ENCODE measurements around the gene PSENEN.
"Not testable (repeated sequence)": the region's sequence is repeated elsewhere in the genome, so short reads cannot be mapped to it uniquely, and the experiment has no call there.

The PSENEN gene

DNA sequence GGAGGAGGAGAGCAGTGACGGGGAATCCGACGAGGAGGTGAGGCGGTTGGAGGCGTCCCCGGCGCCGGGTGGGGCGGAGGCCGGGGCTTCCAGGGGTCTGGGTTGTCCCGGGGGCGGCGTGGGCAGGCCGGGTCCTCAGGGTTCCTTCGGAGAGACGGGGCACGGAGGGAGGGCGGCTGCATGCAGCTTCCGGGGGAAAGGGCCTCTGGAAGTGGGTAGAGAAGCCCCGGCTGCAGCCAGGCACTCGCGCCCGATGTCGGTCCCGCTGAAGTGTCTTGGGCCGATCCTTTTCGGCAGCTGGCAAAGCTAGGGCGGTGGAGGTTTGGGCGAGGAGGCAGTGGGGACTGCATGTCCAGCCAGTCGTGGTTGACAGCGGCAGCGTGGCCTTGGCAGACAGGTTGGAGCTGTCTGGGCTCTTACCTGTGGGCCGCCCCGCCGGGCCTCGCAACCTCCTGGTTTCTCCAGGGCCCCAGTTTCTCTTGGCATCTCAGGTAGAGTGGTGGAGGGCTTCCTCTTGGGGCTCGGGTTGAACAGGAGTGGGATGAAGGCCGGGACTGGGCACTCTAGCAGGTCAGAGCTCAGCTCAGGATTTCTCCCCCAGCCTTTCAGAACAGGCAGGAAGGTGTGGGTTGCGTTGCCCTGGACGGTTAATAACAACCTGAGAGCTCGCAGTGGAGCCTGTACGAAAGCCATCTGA lies 27.0 kb upstream of the PSENEN start:
- DNase-seq (ENCODE audit: low spot score) = no peak

- DNase-seq (ENCODE audit: low spot score) = no peak
Observed at GRCh38 chr19:35719402-35720162, 25.9 kb upstream of the PSENEN start.

GRCh38 chr19:35720163-35720524 lies 25.3 kb upstream of the PSENEN start:
- DNase-seq (ENCODE audit: low spot score) = no peak

- DNase-seq (ENCODE audit: low spot score) = no peak
Observed at GRCh38 chr19:35720648-35721047, 24.8 kb upstream of the PSENEN start.

DNA sequence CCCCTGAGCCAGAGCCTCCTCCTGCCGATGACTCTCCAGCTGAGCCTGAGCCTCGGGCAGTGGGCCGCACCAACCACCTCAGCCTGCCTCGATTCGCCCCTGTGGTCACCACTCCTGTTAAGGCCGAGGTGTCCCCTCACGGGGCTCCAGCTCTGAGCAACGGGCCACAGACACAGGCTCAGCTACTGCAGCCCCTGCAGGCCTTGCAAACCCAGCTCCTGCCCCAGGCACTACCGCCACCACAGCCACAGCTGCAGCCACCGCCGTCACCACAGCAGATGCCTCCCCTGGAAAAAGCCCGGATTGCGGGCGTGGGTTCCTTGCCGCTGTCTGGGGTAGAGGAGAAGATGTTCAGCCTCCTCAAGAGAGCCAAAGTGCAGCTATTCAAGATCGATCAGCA lies 24.1 kb upstream of the PSENEN start:
- no peak for DNase-seq (ENCODE audit: low spot score)

GRCh38 chr19:35722461-35722860 lies 23.0 kb upstream of the PSENEN start:
- no peak for DNase-seq (ENCODE audit: low spot score)

DNA sequence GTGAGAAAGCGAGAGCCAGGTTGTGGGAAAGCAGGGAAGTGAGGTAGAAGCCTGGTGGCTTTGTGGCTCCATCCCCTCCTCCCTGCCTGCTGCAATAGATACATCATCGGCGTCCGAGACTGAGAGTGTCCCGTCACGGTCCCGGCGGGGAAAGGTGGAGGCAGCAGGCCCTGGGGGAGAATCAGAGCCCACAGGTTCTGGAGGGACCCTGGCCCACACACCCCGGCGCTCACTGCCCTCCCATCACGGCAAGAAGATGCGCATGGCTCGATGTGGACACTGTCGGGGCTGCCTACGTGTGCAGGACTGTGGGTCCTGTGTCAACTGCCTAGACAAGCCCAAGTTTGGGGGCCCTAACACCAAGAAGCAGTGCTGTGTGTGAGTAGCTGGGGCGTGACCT lies 22.6 kb upstream of the PSENEN start:
- DNase-seq (ENCODE audit: low spot score) = no peak

- no peak for DNase-seq (ENCODE audit: low spot score)
Observed at GRCh38 chr19:35723671-35724070, 21.8 kb upstream of the PSENEN start.

DNA sequence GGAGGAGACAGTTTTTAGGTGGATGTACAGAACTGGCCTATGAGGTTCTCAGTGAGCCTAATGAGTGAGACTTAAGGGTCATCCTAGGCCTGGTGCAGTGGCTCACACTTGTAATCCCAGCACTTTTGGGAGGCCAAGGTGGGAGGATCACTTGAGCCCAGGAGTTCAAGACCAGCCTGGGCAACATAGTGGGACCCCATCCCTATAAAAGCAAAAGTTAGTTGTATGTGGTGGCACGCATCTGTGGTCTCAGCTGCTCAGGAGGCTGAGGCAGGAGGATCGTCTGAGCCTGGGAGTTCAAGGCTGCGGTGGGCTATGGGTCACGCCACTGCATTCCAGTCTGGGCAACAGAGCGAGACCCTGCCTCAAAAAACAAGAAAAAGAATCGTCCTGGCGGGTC lies 21.3 kb upstream of the PSENEN start:
- not testable (repeated sequence) for DNase-seq (ENCODE audit: low spot score)

DNA sequence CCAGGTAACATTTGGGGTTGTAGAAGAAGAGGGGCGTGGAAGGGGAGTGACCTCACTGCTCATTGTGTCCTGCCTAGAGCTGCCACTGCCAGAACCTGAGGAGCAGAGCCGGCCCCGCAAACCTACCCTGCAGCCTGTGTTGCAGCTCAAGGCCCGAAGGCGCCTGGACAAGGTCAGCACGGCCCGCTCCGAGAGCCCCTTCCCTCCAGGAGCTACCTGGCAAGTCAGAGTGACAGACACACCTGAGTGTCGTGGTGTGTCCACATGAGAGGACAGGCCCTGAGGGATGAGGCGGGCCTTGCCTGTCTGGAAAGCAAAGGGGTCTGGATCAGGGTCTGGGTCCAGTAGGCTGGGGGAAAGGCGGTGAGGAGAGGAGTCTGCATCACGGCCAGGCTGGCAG lies 20.9 kb upstream of the PSENEN start:
- DNase-seq (ENCODE audit: low spot score) = no peak

DNA sequence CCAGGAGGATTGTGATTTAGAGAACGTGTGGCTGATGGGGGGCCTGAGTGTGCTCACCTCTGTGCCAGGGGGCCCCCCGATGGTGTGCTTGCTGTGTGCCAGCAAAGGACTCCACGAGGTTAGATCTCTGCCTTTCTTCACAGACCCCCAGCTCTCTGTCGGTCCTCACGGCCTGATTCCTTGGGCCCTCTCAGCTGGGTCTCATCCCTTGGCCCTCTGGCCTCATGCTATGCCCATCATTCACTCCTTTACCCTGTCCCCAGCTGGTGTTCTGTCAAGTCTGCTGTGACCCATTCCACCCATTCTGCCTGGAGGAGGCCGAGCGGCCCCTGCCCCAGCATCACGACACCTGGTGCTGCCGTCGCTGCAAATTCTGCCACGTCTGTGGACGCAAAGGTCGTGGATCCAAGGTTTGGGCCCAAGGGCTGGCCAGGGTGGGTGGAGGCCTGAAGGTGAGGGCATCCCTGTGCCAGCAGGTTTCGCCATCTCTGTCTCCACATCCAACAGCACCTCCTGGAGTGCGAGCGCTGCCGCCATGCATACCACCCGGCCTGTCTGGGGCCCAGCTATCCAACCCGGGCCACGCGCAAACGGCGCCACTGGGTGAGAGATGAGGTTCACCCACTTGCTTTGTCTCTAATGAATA lies 20.1 kb upstream of the PSENEN start:
- DNase-seq (ENCODE audit: low spot score) = no peak

GRCh38 chr19:35727053-35727955 lies 18.1 kb upstream of the PSENEN start:
- DNase-seq (ENCODE audit: low spot score) = no peak

GRCh38 chr19:35727956-35728706 lies 17.3 kb upstream of the PSENEN start:
- DNase-seq (ENCODE audit: low spot score) = no peak

DNA sequence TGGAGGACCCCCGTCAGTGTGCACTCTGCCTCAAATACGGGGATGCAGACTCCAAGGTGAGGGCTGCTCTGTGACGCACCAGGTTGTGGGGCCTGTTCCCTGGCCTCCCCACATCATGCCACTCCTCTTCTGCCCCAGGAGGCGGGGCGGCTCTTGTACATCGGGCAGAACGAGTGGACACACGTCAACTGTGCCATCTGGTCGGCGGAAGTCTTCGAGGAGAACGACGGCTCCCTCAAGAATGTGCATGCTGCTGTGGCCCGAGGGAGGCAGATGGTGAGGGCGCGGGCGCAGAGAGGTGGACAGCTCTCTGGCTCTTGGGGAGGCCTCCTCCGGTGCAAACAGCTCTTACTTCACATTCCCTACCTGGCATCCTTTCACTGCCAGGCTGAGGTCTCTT lies 16.4 kb upstream of the PSENEN start:
- DNase-seq (ENCODE audit: low spot score) = no peak

DNA sequence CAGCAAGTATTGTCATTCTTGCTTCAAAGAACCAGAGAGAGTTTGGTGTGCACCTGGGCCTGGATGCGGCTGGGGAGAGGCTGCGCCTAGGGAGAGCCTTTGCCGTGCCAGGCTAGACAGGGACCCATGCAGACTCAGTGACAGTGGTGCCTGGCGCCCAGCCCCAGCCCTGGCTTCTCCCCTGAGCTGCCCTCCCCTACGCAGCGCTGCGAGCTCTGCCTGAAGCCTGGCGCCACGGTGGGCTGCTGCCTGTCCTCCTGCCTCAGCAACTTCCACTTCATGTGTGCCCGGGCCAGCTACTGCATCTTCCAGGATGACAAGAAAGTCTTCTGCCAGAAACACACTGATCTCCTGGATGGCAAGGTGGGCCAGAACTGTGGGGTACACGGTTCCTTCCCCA lies 15.7 kb upstream of the PSENEN start:
- no peak for DNase-seq (ENCODE audit: low spot score)

DNA sequence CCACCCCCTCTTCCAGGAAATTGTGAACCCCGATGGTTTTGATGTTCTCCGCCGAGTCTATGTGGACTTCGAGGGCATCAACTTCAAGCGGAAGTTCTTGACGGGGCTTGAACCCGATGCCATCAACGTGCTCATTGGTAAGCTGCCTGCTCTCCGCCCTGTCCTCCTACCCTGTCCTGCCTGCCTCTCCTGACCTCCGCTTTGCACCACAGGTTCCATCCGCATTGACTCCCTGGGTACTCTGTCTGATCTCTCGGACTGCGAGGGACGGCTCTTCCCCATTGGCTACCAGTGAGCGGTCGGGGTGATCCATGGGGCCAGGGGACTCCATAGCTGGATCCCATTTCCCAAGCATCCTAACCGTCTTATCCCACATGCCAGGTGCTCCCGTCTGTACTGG lies 15.1 kb upstream of the PSENEN start:
- no peak for DNase-seq (ENCODE audit: low spot score)

DNA sequence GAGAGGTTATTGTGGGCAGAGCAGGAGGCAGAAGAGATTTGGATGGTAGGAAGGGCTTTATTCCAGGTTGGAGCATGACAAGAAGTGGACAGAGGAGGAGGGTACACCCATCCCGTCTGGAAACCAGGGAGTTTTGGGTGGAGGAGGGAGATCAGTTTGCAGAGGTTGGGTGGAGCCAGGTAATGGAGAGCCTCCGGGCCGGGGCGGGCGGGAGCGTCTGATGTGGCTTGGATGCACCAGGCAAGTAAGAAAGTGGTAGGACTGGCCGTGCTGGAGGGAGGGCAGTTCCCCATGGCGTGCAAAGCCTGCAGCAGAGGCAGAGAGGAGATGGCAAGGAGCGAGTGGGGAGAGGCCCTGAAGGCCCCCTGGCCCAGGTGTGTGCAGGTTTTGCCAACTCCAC lies 14.1 kb upstream of the PSENEN start:
- no peak for DNase-seq (ENCODE audit: low spot score)

DNA sequence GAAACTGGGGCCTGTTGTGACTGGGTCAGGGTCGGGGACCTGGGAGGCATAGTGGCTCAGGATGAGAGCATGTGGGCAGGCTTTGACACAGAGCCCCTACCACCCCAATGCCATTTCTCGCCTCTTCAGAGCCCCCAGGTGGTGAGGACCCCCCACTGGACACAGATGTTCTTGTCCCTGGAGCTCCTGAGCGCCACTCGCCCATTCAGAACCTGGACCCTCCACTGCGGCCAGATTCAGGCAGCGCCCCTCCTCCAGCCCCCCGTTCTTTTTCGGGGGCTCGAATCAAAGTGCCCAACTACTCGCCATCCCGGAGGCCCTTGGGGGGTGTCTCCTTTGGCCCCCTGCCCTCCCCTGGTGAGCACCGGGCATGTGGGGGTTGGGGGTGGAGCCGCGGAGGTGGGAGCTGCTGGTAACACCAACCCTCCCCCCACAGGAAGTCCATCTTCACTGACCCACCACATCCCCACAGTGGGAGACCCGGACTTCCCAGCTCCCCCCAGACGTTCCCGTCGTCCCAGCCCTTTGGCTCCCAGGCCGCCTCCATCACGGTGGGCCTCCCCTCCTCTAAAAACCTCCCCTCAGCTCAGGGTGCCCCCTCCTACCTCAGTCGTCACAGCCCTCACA lies 13.6 kb upstream of the PSENEN start:
- DNase-seq (ENCODE audit: low spot score) = no peak

GRCh38 chr19:35732540-35733179 lies 12.8 kb upstream of the PSENEN start:
- DNase-seq (ENCODE audit: low spot score) = no peak
